Natural killer cell (primary cell): ENCODE measurements around the gene ANKRD50. TPM values are rescaled to one million over a fixed set of nuclear protein-coding genes. Genes with fewer than 3 reads are reported as not detected.

ENCODE experiments used
- ATAC-seq, 3 donors: fragments of 150-1000 bp in 2 of 3; fragments of 200-7000 bp in 1 of 3; cut with Tn5 transposase; 1 replicate in 1 of 3; 2 replicates in 2 of 3; pipeline ENCODE4 v1.10.0; 2021; ENCODE audit warnings: mild to moderate bottlenecking in 2 of 3, moderate library complexity in 2 of 3
- DNase-seq, 2 donors: peaks; one replicate each; pipeline versions ENCODE4 v3.0.0 to v3.0.0-alpha.2; 2013 to 2021; ENCODE audit warnings: mixed read lengths in 1 of 2
- H3K27ac ChIP-seq: one replicate; pipeline ENCODE4 v1.5.1; 2013; ENCODE audit warnings: mild to moderate bottlenecking, low read length
- H3K27me3 ChIP-seq: one replicate; pipeline ENCODE4 v1.6.1; 2013; ENCODE audit warnings: low read length; ENCODE audit not compliant: control insufficient read depth, insufficient read depth
- H3K36me3 ChIP-seq: one replicate; pipeline ENCODE4 v1.6.1; 2013; ENCODE audit warnings: low read length; ENCODE audit not compliant: control insufficient read depth, insufficient read depth
- H3K4me1 ChIP-seq: one replicate; pipeline ENCODE4 v1.6.1; 2013; ENCODE audit warnings: low read length; ENCODE audit not compliant: control insufficient read depth, insufficient read depth
- H3K4me3 ChIP-seq: one replicate; pipeline ENCODE4 v1.5.1; 2013; ENCODE audit warnings: low read length
- H3K9me3 ChIP-seq: one replicate; pipeline ENCODE4 v1.6.1; 2013; ENCODE audit warnings: low read length; ENCODE audit not compliant: control insufficient read depth, insufficient read depth
- H3K27ac Mint-ChIP-seq, 2 donors: one replicate each; pipeline ENCODE4 v1.8.0; 2022; ENCODE audit warnings: mild to moderate bottlenecking in 2 of 2, mixed read lengths in 2 of 2, moderate library complexity in 1 of 2
- H3K27me3 Mint-ChIP-seq, 2 donors: one replicate each; pipeline ENCODE4 v1.8.0; 2022; ENCODE audit warnings: low read depth in 2 of 2, mixed read lengths in 2 of 2
- H3K36me3 Mint-ChIP-seq: one replicate; pipeline ENCODE4 v1.8.0; 2022; ENCODE audit warnings: mixed read lengths
- H3K4me1 Mint-ChIP-seq, 2 donors: one replicate each; pipeline ENCODE4 v1.8.0; 2022; ENCODE audit warnings: mixed read lengths in 2 of 2
- H3K4me3 Mint-ChIP-seq: one replicate; pipeline ENCODE4 v1.8.0; 2022; ENCODE audit warnings: mild to moderate bottlenecking, moderate library complexity, mixed read lengths
- H3K9me3 Mint-ChIP-seq, 2 donors: one replicate each; pipeline ENCODE4 v1.8.0; 2022; ENCODE audit warnings: mixed read lengths in 2 of 2
- CTCF ChIP-seq: fragments of 200-600 bp; IDR thresholded peaks from one replicate; pipeline ENCODE4 v1.8.0; 2022; ENCODE audit warnings: antibody characterized with exemption
- WGBS: methylation state at CpG from one replicate; pipeline ENCODE4 v1.1.7; 2013; ENCODE audit warnings: missing lambda C conversion rate; ENCODE audit not compliant: insufficient coverage; 5-methylcytosine and 5-hydroxymethylcytosine counted together
- intact Hi-C: fragments of 100-400 bp; cut with micrococcal nuclease; formaldehyde crosslinking; loops from one replicate; pipeline ENCODE4 v1.14.2; 2022
- total RNA-seq, 4 donors: library from RNA; stranded (reverse); fragments of 120-200 nt in 1 of 4; gene quantifications; one replicate each; pipeline versions ENCODE4 v1.2.3 to v1.2.4, GENCODE V29; 2013 to 2022

The ANKRD50 gene
- total RNA-seq, 3 donors from 2014 or later (not counting 1 experiment from before 2014, with no cell fraction given) = 0.82 to 1.3 (median 0.90) TPM

- Histone ChIP-seq H3K27ac (no peak overlapping the region), H3K36me3 (no peaks in the 10 kb centered on the region), H3K27me3 (no peaks in the 10 kb centered on the region), H3K9me3 (no peaks in the 10 kb centered on the region), H3K4me1 (no peaks in the 10 kb centered on the region), H3K4me3 (no peak overlapping the region)
- intact Hi-C loops = no loop called here
- TF ChIP-seq CTCF = no peak
- Mint-ChIP-seq H3K36me3 (no peaks in the 10 kb centered on the region), H3K27ac (no peak overlapping the region), H3K4me3 (no peak overlapping the region), H3K4me1 (no peaks in the 10 kb centered on the region), H3K27me3 (peaks cover 0 to 3% of the 10 kb centered on the region in 2 donors), H3K9me3 (no peaks in the 10 kb centered on the region)
- DNase-seq (no peak), ATAC-seq (no peak)
These were observed 9.5 kb upstream of the ANKRD50 start for GRCh38 chr4:124722071-124722470.

- peaks cover 6% of the 10 kb centered on the region for H3K4me1 ChIP-seq
- intact Hi-C loops = no loop called here
- DNase-seq (no peak), ATAC-seq (no peak)
- no peak overlapping the region for H3K27ac ChIP-seq
- no peaks in the 10 kb centered on the region for H3K27me3 Mint-ChIP-seq
- TF ChIP-seq CTCF = no peak
- no peak overlapping the region for H3K4me3 ChIP-seq
- H3K27ac Mint-ChIP-seq = no peak overlapping the region
- no peak overlapping the region for H3K4me3 Mint-ChIP-seq
- no peaks in the 10 kb centered on the region for H3K36me3 Mint-ChIP-seq
- WGBS = 33% methylated on average over 1 of the region's 4 CpGs
- no peaks in the 10 kb centered on the region for H3K27me3 ChIP-seq
- H3K4me1 Mint-ChIP-seq = peaks cover 0 to 7% of the 10 kb centered on the region in 2 donors
- H3K9me3 ChIP-seq = no peaks in the 10 kb centered on the region
- no peaks in the 10 kb centered on the region for H3K36me3 ChIP-seq
- H3K9me3 Mint-ChIP-seq = no peaks in the 10 kb centered on the region
These were observed 4.6 kb upstream of the ANKRD50 start for GRCh38 chr4:124717101-124717500.

- H3K27me3 Mint-ChIP-seq = no peaks in the 10 kb centered on the region
- Histone ChIP-seq H3K27ac (peak overlapping the region; percentile 48), H3K4me1 (peaks cover 14% of the 10 kb centered on the region), H3K9me3 (no peaks in the 10 kb centered on the region), H3K4me3 (peak overlapping the region; percentile 71), H3K27me3 (peaks cover 2% of the 10 kb centered on the region), H3K36me3 (no peaks in the 10 kb centered on the region)
- H3K4me3 Mint-ChIP-seq = peak overlapping the region; percentile 91
- no peaks in the 10 kb centered on the region for H3K9me3 Mint-ChIP-seq
- DNase-seq = peak in 1 of 2 donors; percentile 36
- intact Hi-C loops = no loop called here
- H3K36me3 Mint-ChIP-seq = no peaks in the 10 kb centered on the region
- H3K27ac Mint-ChIP-seq = peak overlapping the region in 1 of 2 donors; percentile 72
- peak; percentile 17 to 31 (median 19) for ATAC-seq
- H3K4me1 Mint-ChIP-seq = peaks cover 0 to 13% of the 10 kb centered on the region in 2 donors
- WGBS = 13% methylated on average over 11 of the region's 12 CpGs
- no peak for TF ChIP-seq CTCF
These were observed 657 bp upstream of the ANKRD50 start for GRCh38 chr4:124713185-124713592.
